HG03196 (cell line): Measurements from ENCODE around the gene TCEA2.

Source experiments
- ATAC-seq: cut with Tn5 transposase; IDR thresholded peaks from one replicate; pipeline ENCODE4 v1.9.1; 2021; ENCODE audit not compliant: unreplicated experiment

The TCEA2 gene

GRCh38 chr20:64090165-64090564 lies 27.2 kb downstream of the TCEA2 start:
- no peak for ATAC-seq

- ATAC-seq, result no peak
Observed at GRCh38 chr20:64091340-64091739, 28.3 kb downstream of the TCEA2 start.

GRCh38 chr20:64091770-64092169 lies 28.8 kb downstream of the TCEA2 start:
- no peak for ATAC-seq

- no peak for ATAC-seq
Observed at GRCh38 chr20:64092258-64093012, 29.4 kb downstream of the TCEA2 start.

- ATAC-seq, result no peak
Observed at GRCh38 chr20:64093013-64093503, 30.1 kb downstream of the TCEA2 start.

GRCh38 chr20:64095455-64095854 lies 32.5 kb downstream of the TCEA2 start:
- ATAC-seq, result no peak

GRCh38 chr20:64095927-64096326 lies 32.9 kb downstream of the TCEA2 start:
- ATAC-seq, result no peak

- ATAC-seq, result no peak
Observed at GRCh38 chr20:64096535-64096934, 33.5 kb downstream of the TCEA2 start.

GRCh38 chr20:64098471-64099013 lies 35.5 kb downstream of the TCEA2 start:
- ATAC-seq, result no peak

- no peak for ATAC-seq
Observed at GRCh38 chr20:64099086-64099786, 36.2 kb downstream of the TCEA2 start.

- ATAC-seq, result no peak
Observed at GRCh38 chr20:64099880-64100565, 37.0 kb downstream of the TCEA2 start.

- no peak for ATAC-seq
Observed at GRCh38 chr20:64100566-64100888, 37.5 kb downstream of the TCEA2 start.

- no peak for ATAC-seq
Observed at GRCh38 chr20:64100946-64101688, 38.1 kb downstream of the TCEA2 start.

- no peak for ATAC-seq
Observed at GRCh38 chr20:64101731-64102621, 39.0 kb downstream of the TCEA2 start.

- no peak for ATAC-seq
Observed at GRCh38 chr20:64102647-64103354, 39.8 kb downstream of the TCEA2 start.

GRCh38 chr20:64103871-64104666 lies 41.1 kb downstream of the TCEA2 start:
- ATAC-seq, result no peak

- no peak for ATAC-seq
Observed at GRCh38 chr20:64104667-64105451, 41.9 kb downstream of the TCEA2 start.
